ENCODE results near the gene CISH.

CISH gene

DNA sequence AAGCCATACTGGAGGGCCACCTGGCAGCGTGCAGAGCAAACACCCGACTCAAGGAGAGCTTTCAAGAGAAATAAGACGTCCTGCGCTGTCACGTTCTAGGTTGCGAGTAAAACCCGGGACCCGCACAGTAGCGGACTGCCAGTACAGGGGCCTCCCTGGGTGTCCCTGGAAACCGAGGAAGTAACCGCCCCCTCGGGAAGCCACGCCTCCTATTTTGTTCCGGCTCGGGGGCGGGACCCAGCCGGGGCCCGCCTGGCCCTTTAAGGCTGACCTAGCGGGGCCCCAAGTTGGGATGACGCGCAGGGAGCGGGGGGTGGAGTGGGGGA lies 5.2 kb upstream of the CISH start:
- TF ChIP-seq, protein P1, sequence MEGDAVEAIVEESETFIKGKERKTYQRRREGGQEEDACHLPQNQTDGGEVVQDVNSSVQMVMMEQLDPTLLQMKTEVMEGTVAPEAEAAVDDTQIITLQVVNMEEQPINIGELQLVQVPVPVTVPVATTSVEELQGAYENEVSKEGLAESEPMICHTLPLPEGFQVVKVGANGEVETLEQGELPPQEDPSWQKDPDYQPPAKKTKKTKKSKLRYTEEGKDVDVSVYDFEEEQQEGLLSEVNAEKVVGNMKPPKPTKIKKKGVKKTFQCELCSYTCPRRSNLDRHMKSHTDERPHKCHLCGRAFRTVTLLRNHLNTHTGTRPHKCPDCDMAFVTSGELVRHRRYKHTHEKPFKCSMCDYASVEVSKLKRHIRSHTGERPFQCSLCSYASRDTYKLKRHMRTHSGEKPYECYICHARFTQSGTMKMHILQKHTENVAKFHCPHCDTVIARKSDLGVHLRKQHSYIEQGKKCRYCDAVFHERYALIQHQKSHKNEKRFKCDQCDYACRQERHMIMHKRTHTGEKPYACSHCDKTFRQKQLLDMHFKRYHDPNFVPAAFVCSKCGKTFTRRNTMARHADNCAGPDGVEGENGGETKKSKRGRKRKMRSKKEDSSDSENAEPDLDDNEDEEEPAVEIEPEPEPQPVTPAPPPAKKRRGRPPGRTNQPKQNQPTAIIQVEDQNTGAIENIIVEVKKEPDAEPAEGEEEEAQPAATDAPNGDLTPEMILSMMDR (IDR thresholded peaks at IDR 0.05; ENCODE audit: low read depth, low read length): no peak
- peak overlapping the region; percentile 81 to 87 for H3K4me3 ChIP-seq (replicated peaks in 1 of 2; ENCODE audit: low read depth in 2 of 2, low read length in 2 of 2)
- peak; percentile 87 to 92 for DNase-seq (ENCODE audit: low read depth in 2 of 2)

DNA sequence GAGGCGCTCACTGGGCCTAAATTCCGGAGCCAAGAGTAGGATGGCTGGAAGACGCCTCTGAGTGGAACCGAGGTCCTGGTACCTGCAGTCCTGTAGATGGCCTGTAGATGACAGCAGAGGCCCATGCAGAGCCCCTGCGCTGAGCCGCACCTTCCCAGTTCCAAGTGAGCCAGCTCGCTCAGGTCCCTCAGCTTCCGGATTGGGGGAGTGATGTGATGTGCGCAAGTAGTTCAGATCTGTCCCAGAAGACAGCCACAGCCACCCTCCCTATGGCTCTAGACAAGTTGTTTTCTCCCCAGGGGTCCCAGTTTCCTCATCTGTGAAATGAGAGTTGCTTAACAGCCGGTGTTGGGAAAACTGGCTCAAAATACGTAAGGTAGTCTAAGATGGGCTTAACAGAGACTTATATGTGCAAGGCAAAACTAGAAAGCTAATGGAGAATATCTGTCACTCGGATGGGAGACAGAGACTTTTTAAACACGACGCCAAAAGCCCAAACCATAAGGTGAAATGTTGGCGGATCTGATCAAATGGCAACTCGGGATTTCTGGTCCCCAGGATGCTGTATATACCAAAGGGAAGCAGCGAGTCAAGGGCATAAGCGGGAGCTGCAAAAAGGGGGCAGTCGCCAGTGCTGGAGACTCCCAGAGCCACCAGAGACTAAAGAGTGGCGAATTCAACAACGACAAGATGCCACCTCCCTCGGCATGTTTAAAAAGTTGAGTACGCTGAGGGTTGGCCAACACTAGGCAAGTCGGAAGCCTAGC lies 4.6 kb upstream of the CISH start:
- TF ChIP-seq, protein P1 (IDR thresholded peaks at IDR 0.05; ENCODE audit: low read depth, low read length): peak; percentile 100
- peak; percentile 87 to 88 for DNase-seq (ENCODE audit: low read depth in 2 of 2)
- H3K4me3 ChIP-seq (replicated peaks in 1 of 2; ENCODE audit: low read depth in 2 of 2, low read length in 2 of 2): peak overlapping the region; percentile 81 to 87

DNA sequence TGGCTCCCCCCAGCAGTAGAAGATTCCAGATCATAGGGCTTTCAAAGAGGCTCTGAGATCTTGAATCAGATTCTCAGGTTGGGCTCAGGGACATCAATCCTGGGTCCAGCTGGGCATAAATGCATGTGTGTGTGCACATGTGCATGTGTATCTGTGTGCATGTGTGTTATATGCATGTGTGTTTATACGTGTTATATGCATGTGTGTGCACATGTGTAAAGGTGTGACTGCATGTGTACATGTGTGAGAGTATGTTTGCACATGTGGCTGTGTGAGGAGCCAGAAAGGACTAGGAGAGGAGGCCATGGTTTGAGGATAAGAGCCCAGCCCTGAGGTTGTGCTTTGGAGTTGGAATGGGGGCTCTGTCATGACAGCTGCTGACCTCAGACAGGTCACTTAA lies 3.6 kb upstream of the CISH start:
- no peak overlapping the region for H3K4me3 ChIP-seq (replicated peaks in 1 of 2; ENCODE audit: low read depth in 2 of 2, low read length in 2 of 2)
- TF ChIP-seq, protein P1 (IDR thresholded peaks at IDR 0.05; ENCODE audit: low read depth, low read length): no peak
- no peak for DNase-seq (ENCODE audit: low read depth in 2 of 2)

DNA sequence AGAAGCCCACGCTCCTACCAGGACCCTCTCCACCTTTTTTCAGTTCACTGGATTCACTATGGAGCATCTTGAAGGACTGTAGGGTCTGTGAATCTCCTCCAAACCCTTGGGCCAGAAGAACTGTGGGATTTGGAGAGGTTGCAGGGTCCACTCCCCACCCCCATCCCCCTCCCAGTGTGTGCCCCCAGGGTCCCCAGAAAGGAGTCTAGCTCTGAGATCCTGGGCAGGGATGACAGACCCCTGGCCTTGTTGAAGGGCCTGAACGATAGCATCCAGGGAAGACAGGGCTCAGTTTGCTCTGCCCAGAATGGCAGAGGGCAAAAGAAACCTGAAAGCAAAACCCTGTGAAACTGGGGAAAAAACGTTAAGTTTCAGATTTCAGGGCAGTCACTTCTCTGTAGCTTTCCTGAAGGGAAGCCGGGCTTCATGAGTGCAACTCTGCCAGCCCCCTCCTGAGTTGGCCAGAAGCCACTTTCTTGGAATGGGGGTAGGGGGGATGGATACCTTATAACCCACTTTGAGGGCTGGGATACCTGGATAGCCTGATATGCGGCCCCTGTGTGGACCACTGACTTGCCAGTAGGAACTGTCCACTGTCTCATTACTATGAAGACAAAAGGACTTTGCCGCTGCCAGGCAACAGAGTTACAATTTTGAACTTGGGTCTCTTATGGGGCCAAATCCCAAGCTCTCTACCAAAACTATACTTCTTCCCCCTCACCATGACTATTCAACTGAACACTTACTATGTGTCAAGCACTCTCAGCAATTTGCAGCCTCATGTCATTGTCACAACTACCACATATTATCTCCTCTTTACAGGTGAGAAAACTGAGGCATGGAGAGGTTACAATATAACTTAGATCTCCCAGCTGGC lies 1.6 kb upstream of the CISH start:
- TF ChIP-seq, protein P1 (IDR thresholded peaks at IDR 0.05; ENCODE audit: low read depth, low read length): no peak
- DNase-seq (ENCODE audit: low read depth in 2 of 2): no peak
- H3K4me3 ChIP-seq (replicated peaks in 1 of 2; ENCODE audit: low read depth in 2 of 2, low read length in 2 of 2): no peak overlapping the region

DNA sequence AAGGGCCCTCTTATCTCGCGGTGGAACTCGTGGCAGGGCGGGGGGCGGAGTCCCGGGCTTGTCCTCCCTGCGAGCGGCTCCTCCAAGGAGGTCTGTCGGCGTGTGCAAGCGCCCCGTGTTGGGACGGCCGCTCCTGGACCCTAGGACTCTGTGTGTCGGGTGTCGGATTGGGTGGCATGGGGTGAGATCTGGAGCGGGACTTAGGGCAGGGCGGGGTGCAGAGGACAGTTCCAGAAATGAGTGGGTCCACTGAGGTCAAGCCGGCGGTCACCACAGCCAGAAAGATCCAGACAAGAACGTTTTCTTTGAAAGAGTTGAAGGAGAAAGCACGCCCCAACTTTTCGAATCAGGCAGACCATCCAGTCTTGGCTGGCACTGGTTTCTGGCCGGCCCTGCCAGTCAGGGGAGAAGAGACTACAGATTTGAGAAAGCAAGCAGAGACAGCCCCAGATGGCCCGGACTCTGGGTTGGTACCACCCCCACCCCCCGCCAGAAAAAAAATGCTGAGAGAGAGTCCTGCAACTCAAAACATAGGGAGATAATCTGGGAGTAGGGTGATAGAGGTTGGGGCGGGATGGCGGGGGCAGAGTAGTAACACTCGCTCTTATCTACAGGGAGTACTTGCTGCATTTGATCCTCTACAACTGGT lies 784 bp upstream of the CISH start:
- H3K4me3 ChIP-seq (replicated peaks in 1 of 2; ENCODE audit: low read depth in 2 of 2, low read length in 2 of 2): peak overlapping the region; percentile 47 to 60
- TF ChIP-seq, protein P1 (IDR thresholded peaks at IDR 0.05; ENCODE audit: low read depth, low read length): no peak
- DNase-seq (ENCODE audit: low read depth in 2 of 2): peak in 1 of 2 donors; percentile 36

DNA sequence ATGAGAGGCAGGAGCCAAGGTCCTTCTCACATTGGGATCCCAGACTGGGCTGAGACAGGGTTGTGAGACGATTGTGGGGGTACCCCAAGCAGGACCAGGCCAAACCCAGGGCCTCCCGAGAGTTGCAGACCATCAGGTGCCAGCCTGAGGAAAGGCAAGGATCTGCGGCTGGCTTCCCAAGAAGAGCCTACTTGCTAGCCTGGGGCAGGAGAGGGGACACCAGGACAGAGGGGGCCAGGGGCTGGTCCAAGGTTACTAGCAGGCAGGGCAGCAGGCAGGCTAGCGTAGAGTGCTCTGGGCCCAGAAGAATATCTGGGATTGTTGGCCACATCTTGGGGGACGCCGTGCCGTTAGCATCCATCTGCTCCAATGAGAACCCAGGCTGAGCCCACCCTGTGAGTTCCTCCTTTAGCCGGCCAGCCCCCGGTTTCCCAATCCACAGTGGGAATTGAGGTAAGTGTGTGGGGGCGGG lies 546 bp downstream of the CISH start:
- DNase-seq (ENCODE audit: low read depth in 2 of 2): no peak
- H3K4me3 ChIP-seq (replicated peaks in 1 of 2; ENCODE audit: low read depth in 2 of 2, low read length in 2 of 2): peak overlapping the region; percentile 60 to 75
- TF ChIP-seq, protein P1 (IDR thresholded peaks at IDR 0.05; ENCODE audit: low read depth, low read length): no peak
